SK-N-SH treated with all-trans-retinoic acid at 6 μM for 48 hours (cell line): ENCODE data around the gene GLP2R.

Source experiments
- OSR1 ChIP-seq: fragments of 250-450 bp; sonication (Bioruptor Pico); IDR thresholded peaks from 2 replicates; pipeline ENCODE4 v1.8.0; 2022; ENCODE audit warnings: moderate library complexity, mild to moderate bottlenecking, inconsistent platforms
- ZNF70 ChIP-seq: fragments of 450-650 bp; formaldehyde crosslinking; IDR thresholded peaks from 2 replicates; pipeline ENCODE4 v1.5.0; 2020; ENCODE audit warnings: mild to moderate bottlenecking, moderate library complexity

DNA sequence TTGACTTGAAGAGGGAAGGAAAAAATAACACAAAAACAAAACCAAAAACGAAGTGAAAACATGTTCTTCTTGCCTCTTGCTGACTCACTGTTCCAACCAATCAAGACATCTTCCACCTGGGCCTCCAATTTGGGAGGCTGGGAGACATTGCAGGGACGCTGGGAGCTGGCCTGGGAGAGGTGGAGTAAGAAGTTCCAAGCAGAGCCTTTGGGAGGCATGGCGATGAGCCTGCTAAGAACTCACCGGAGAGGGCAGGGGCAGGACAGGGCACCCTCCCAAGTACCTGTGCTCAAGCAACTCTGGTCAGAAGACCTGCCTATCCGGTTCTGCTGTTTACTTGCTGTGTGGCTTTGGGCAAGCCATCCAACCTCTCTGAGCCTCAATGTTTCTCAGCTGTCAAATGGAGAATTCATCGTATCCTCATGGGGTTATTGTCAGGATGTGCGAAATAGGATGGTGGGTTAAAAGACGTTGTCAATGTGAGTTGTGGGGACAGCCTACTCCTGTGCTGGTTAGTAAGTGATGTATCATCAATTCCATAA, 856 bp upstream of the GLP2R start:
- TF ChIP-seq OSR1 (CRISPR knock-in tag) (no peak), ZNF70 (CRISPR knock-in tag) (no peak)
